Body of pancreas (tissue), 4 donors: ENCODE results near the gene DAP.

Experiments used
- CTCF ChIP-seq, 7 experiments: fragments of 450-650 bp in 4 of 7; fragments of 200-600 bp in 3 of 7; sonication (generic) in 3 of 7; IDR thresholded peaks; one replicate each; pipeline ENCODE4 v1.5.1; 2016 to 2019; ENCODE audit warnings: antibody characterized with exemption in 7 of 7
- POLR2A ChIP-seq, 3 donors: fragments of 450-650 bp; IDR thresholded peaks; one replicate each; pipeline ENCODE4 v1.6.1; 2016; ENCODE audit warnings: antibody characterized with exemption in 3 of 3, mild to moderate bottlenecking in 2 of 3

- TF ChIP-seq CTCF (IDR thresholded peaks at IDR 0.05) (peak; percentile 16 to 64 (median 49)), POLR2A (IDR thresholded peaks at IDR 0.05) (peak in 2 of 3 donors; percentile 53 to 72)
Observed at GRCh38 chr5:10724781-10725507, 36.1 kb downstream of the DAP start.
